RWPE2 (cell line): Measurements from ENCODE around the gene C1orf21.

Source experiments
- ATAC-seq: fragments of 200-7000 bp; cut with Tn5 transposase; 3 replicates; pipeline ENCODE4 v1.9.1; 2021; ENCODE audit warnings: low read depth
- DNase-seq: peaks from one replicate; pipeline ENCODE4 v3.0.0-alpha.2; 2020; ENCODE audit warnings: low spot score
- H3K27ac ChIP-seq: fragments of 450-650 bp; 2 replicates; pipeline ENCODE4 v1.5.1; 2017; ENCODE audit warnings: mild to moderate bottlenecking; ENCODE audit not compliant: poor library complexity, severe bottlenecking
- H3K27me3 ChIP-seq: fragments of 250-450 bp; sonication (Bioruptor Pico); 2 replicates; pipeline ENCODE4 v1.5.1; 2021; ENCODE audit warnings: mild to moderate bottlenecking, moderate library complexity; ENCODE audit not compliant: insufficient read depth, poor library complexity, severe bottlenecking
- H3K36me3 ChIP-seq: fragments of 250-450 bp; sonication (Bioruptor Pico); 2 replicates; pipeline ENCODE4 v1.5.1; 2020; ENCODE audit warnings: low read depth, mild to moderate bottlenecking, moderate library complexity
- H3K4me1 ChIP-seq: fragments of 250-450 bp; sonication (Bioruptor Pico); 2 replicates; pipeline ENCODE4 v1.5.1; 2021; ENCODE audit warnings: mild to moderate bottlenecking, moderate library complexity; ENCODE audit not compliant: insufficient read depth, poor library complexity, severe bottlenecking
- H3K4me3 ChIP-seq: fragments of 250-450 bp; sonication (Bioruptor Pico); 2 replicates; pipeline ENCODE4 v1.5.1; 2021; ENCODE audit warnings: mild to moderate bottlenecking, moderate library complexity; ENCODE audit not compliant: severe bottlenecking
- H3K9me3 ChIP-seq: fragments of 250-450 bp; sonication (Bioruptor Pico); 2 replicates; pipeline ENCODE4 v1.5.1; 2021; ENCODE audit warnings: mild to moderate bottlenecking, moderate library complexity; ENCODE audit not compliant: severe bottlenecking
- CTCF ChIP-seq: fragments of 450-650 bp; IDR thresholded peaks from one replicate; pipeline ENCODE4 v1.5.1; 2017; ENCODE audit warnings: mild to moderate bottlenecking, moderate library complexity; ENCODE audit not compliant: poor library complexity, severe bottlenecking

Gene C1orf21

GRCh38 chr1:184664661-184665060, 277.8 kb downstream of the C1orf21 start:
- ATAC-seq (no peak), DNase-seq (no peak)
- Histone ChIP-seq H3K9me3 (no peaks in the 10 kb centered on the region), H3K27ac (no peak overlapping the region), H3K4me1 (no peaks in the 10 kb centered on the region), H3K4me3 (no peak overlapping the region), H3K27me3 (no peaks in the 10 kb centered on the region), H3K36me3 (no peaks in the 10 kb centered on the region)
- no peak for TF ChIP-seq CTCF

GRCh38 chr1:184665360-184665759, 278.5 kb downstream of the C1orf21 start:
- TF ChIP-seq CTCF = no peak
- Histone ChIP-seq H3K36me3 (no peaks in the 10 kb centered on the region), H3K9me3 (no peaks in the 10 kb centered on the region), H3K27ac (no peak overlapping the region), H3K4me3 (no peak overlapping the region), H3K4me1 (no peaks in the 10 kb centered on the region), H3K27me3 (no peaks in the 10 kb centered on the region)
- no peak for DNase-seq
- ATAC-seq = no peak

GRCh38 chr1:184669391-184669790, 282.6 kb downstream of the C1orf21 start:
- DNase-seq = no peak
- Histone ChIP-seq H3K4me3 (no peak overlapping the region), H3K4me1 (no peaks in the 10 kb centered on the region), H3K27me3 (no peaks in the 10 kb centered on the region), H3K36me3 (no peaks in the 10 kb centered on the region), H3K27ac (no peak overlapping the region), H3K9me3 (no peaks in the 10 kb centered on the region)
- TF ChIP-seq CTCF = no peak
- no peak for ATAC-seq

- Histone ChIP-seq H3K27ac (no peak overlapping the region), H3K9me3 (no peaks in the 10 kb centered on the region), H3K4me3 (no peak overlapping the region), H3K27me3 (no peaks in the 10 kb centered on the region), H3K36me3 (no peaks in the 10 kb centered on the region), H3K4me1 (no peaks in the 10 kb centered on the region)
- ATAC-seq (no peak), DNase-seq (no peak)
- TF ChIP-seq CTCF = no peak
These were observed 285.3 kb downstream of the C1orf21 start for GRCh38 chr1:184672013-184672726.

- H3K4me1 ChIP-seq = no peaks in the 10 kb centered on the region
- no peaks in the 10 kb centered on the region for H3K27me3 ChIP-seq
- no peaks in the 10 kb centered on the region for H3K36me3 ChIP-seq
- no peak overlapping the region for H3K27ac ChIP-seq
- H3K9me3 ChIP-seq = no peaks in the 10 kb centered on the region
- TF ChIP-seq CTCF = no peak
- ATAC-seq (no peak), DNase-seq (no peak)
- no peak overlapping the region for H3K4me3 ChIP-seq
These were observed 286.5 kb downstream of the C1orf21 start for GRCh38 chr1:184673305-184673704.
